Stimulated activated CD8-positive, alpha-beta memory T cell treated with anti-CD3 and anti-CD28 coated beads, Interleukin-4, amount 100 ng/mL, for 1 hour (primary cell): Measurements from ENCODE around the gene SOCS6.
"Not testable (repeated sequence)": the region's sequence is repeated elsewhere in the genome, so short reads cannot be mapped to it uniquely, and the experiment has no call there.

ENCODE experiments used
- DNase-seq, 2 donors: peaks; one replicate each; pipeline ENCODE4 v3.0.0-alpha.2; 2020; ENCODE audit warnings: low read depth in 2 of 2, low spot score in 1 of 2

SOCS6 gene

GRCh38 chr18:70322928-70323327, 34.1 kb downstream of the SOCS6 start:
- DNase-seq = no peak

- no peak for DNase-seq
Measured at GRCh38 chr18:70324897-70325296, 36.1 kb downstream of the SOCS6 start.

DNA sequence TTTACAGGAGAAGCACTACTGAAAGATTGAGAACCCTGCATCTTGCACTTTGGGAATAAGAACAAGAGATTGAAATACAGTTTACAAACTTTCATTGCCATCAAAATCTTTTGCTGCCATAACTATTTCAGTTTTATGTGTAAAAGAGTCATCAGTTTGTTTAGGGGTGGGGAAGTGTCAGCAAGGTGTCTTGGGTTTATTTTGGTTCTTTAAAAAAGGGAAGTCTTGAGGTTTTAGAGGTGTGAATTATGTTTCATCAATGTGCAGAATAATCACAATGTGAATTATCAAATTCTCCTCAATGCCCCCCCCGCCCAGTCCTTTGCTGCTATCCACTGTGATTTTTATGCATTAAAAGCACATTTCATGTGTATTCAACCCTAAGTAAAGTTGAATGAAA, 37.4 kb downstream of the SOCS6 start:
- DNase-seq = no peak

- DNase-seq = no peak
Measured at GRCh38 chr18:70328169-70328568, 39.3 kb downstream of the SOCS6 start.

GRCh38 chr18:70329071-70329470, 40.2 kb downstream of the SOCS6 start:
- DNase-seq = no peak

DNA sequence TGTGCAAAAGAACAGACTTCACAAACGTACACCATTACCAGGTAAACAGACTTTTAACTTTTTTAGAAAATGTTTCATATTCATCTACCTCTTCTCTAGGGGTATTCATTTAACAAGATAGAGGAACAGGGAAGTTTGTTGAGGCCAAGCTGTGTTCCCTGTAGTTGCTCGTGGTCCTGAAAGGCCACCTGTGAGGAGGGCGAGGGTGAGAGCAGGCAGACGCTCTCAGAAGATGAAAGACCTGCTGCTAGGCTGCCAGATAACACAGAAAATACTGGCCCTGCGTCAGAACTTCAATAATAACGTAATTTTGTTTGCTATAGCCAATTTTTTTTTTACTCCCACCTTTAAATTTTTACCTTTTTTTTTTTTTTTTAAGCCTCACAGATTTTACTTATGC, 42.0 kb downstream of the SOCS6 start:
- no peak for DNase-seq

DNA sequence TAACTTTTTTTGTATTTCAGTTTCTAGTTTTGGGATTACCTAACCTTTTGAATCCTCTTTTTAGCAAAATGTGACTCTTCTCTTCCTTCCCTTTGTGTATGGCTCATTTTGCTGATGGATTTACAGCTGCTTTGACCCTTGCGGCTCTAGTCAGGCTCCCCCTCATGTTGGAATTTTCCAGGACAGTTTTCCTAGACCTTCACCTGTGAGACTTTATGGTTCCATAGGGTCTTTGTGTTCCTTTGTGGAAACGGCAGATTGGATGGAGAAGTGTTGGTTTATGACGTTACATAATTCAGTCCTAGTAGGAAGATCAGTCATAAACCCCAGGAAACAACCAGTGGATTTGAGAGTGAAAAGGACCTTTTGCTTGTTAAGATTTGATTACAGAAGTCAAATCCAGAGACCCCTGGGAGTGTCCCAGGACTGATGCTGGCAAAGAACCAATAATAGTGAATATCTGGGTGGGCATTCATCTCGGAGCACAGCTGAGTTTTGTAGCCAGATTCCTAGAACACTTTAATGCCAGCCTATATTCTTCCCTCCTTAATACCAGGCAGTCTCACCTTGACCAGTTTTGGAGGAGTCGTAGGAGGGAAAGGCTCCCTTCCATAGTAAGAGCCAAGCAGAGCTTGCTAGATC, 42.7 kb downstream of the SOCS6 start:
- no peak for DNase-seq

GRCh38 chr18:70332694-70333093, 43.8 kb downstream of the SOCS6 start:
- no peak for DNase-seq

GRCh38 chr18:70333316-70333715, 44.5 kb downstream of the SOCS6 start:
- no peak for DNase-seq

- DNase-seq = no peak
Measured at GRCh38 chr18:70333757-70334156, 44.9 kb downstream of the SOCS6 start.

DNA sequence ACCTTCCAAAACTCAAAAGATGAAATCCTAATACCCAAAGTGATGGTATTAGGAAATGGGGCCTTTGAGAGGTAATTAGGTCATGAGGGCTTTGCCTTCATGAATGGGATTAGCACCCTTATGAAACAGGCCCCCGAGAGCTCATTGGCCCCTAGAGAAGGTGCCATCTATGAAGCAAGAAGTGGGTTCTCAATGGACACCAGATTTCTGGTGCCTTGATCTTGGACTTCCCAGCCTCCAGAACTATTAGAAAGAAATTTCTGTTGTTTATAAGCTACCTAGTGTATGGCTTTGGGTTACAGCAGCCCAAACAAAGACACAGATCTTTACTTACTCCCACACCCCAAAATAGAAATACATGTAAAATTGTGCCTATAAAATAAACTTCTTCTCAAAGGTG, 45.4 kb downstream of the SOCS6 start:
- no peak for DNase-seq

- DNase-seq = no peak
Measured at GRCh38 chr18:70334728-70335329, 46.0 kb downstream of the SOCS6 start.

DNA sequence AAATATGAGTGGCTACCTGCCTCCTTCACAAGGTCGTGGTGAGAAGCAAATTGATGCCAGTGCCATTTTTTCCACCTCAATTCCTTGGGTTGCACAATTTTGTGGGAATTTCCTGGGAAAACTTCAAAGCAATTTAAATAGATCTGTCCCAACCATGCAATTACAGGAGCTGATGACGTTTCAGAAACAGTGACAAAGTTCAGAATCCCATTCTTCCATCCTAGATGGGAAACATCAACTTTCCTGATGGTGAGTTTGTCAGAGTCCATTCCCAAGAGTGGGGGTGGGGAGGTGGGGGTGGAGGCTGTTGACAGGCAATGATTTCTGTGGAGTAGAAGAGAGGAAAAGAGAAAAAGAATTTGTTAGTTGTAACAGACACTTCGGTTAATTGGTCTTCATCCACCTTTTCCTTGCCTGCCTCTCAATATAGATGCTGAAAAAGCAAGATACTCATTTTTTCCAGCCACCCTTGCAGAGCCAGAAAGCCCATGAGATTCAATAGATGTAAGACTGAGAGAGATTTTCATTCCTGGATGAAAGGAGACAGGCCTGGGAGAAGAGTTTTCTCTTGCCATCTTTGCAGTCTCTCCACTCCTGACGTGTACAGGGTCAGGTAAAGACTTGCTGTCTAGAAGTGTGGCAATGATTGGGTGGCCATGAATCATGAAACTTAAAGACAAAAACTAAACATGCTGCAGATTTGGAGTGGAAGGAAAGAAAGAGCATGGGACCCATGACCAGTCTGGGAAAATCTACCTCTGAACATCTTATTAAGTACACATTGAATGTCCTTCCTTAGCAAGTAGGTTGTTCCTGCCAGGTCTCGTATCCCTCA, 47.3 kb downstream of the SOCS6 start:
- DNase-seq = no peak

GRCh38 chr18:70337139-70337972, 48.5 kb downstream of the SOCS6 start:
- no peak for DNase-seq

- no peak for DNase-seq
Measured at GRCh38 chr18:70338890-70339289, 50.0 kb downstream of the SOCS6 start.

GRCh38 chr18:70339915-70340314, 51.1 kb downstream of the SOCS6 start:
- DNase-seq = no peak

DNA sequence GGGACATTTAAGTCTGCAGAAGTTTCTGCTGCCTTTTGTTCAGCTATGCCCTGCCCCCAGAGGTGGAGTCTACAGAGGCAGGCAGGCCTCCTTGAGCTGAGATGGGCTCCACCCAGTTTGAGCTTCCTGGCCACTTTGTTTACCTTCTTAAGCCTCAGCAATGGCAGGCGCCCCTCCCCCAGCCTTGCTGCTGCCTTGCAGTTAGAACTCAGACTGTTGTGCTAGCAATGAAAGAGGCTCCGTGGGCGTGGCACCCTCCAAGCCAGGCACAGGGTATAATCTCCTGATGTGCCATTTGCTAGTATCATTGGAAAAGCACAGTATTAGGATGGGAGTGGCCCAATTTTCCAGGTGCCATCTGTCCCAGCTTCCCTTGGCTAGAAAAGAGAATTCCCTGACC, 59.6 kb downstream of the SOCS6 start:
- not testable (repeated sequence) for DNase-seq

- DNase-seq = no peak
Measured at GRCh38 chr18:70349316-70349715, 60.5 kb downstream of the SOCS6 start.

GRCh38 chr18:70354080-70354479, 65.2 kb downstream of the SOCS6 start:
- DNase-seq = no peak

GRCh38 chr18:70354771-70355170, 65.9 kb downstream of the SOCS6 start:
- no peak for DNase-seq

GRCh38 chr18:70355620-70356385, 67.0 kb downstream of the SOCS6 start:
- no peak for DNase-seq
